HG03280 (cell line): ENCODE data around the gene CACNA1D.

ENCODE experiments used
- ATAC-seq: cut with Tn5 transposase; IDR thresholded peaks from one replicate; pipeline ENCODE4 v1.9.1; 2021; ENCODE audit warnings: mild to moderate bottlenecking, moderate library complexity; ENCODE audit not compliant: unreplicated experiment

The CACNA1D gene

DNA sequence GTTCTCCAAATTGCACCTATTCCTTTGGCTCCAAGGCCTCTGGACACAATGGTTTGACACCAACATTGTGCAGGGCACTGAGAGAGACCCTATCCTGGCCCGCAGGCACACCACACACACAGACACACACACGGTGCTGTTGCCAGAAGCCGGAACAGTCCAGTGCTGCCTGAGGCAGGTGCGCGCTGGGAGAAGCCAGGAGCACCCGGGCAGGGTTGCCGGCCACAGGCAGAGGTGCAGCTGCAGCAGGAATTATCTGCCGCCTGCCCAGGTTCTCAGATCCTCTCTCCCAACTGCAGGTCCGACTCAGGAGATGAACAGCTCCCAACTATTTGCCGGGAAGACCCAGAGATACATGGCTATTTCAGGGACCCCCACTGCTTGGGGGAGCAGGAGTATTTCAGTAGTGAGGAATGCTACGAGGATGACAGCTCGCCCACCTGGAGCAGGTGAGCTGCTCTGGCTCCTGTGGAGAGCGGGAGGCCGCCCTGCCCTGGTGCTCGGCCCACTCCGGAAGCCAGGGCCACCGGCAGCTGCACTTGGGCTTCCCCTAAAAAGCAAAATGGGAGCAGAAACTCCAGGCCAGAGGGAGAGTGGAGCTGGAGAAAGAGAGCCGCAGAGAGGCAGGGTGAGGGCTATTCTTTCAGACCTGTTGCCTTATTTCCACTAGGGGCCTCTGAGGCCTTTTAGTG lies 308.9 kb downstream of the CACNA1D start:
- ATAC-seq: no peak

DNA sequence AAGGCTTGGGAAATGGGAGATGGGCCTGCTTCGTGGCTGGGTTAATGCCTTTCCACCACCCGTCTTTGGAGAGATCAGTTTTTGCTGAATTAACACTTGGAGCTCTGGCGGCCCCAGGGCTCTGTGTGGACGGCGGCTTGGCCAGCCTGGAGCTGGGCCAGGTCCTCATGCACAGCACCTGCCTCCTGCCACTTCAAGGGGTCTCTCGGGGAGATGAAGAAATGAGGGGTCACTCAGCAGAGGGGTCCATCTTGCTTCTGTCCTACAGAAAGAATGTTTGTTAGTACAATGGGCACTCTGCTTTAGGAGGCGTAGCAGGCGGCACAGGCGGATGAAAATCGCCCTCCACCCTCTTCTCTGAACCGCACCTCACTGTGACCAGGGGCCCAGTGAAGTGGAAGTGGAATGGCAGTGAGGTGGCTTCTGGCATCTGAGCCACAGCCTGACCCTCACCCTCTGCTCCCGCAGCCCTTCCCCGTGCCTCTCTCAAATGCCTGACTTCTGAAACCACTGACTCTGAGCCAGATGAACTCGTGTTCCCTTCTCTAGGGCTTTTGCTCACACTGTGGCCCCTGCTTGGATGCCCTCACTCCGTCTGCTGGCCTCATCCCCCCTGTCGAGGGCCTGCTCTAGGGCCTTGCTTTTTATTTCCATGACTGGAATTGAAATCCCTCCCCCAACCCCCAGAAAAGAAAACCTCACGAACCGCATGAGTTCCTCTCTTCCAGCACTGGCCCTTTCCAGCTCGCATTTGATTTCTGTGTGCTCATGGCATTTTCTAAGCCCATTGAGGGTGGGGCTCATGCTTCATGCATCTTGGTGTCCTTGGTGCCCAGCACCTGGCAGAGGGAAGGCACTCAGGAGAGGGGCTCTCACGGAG lies 309.6 kb downstream of the CACNA1D start:
- ATAC-seq: no peak

DNA sequence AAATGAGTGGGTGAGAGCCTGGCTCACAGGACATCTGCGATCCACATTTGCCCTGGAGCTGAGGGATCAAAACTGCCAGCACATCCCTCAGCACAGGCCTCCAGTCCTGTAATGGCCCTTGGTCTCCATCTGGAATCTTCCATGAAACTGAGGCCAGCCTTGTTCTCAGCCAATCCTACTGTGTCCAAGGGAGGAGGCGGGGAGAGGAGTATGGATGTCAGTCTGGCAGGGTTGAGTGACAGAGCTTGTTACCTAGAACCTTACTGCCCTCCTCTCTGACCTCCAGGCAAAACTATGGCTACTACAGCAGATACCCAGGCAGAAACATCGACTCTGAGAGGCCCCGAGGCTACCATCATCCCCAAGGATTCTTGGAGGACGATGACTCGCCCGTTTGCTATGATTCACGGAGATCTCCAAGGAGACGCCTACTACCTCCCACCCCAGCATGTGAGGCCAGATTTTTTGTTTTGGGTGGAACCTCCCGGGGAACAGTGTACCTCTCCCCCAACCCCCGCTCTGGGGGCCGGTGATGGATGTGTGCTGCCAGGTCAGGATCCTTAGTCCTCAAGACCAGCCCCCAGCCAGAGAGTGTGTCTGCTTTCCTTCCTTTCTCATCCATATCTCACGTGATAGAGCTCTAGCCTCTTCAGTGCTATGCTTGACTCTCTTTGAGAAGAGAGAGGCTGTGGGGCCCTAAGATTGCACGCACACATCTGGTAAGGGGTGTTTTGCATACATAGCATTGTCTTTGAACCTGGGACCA lies 310.5 kb downstream of the CACNA1D start:
- no peak for ATAC-seq

DNA sequence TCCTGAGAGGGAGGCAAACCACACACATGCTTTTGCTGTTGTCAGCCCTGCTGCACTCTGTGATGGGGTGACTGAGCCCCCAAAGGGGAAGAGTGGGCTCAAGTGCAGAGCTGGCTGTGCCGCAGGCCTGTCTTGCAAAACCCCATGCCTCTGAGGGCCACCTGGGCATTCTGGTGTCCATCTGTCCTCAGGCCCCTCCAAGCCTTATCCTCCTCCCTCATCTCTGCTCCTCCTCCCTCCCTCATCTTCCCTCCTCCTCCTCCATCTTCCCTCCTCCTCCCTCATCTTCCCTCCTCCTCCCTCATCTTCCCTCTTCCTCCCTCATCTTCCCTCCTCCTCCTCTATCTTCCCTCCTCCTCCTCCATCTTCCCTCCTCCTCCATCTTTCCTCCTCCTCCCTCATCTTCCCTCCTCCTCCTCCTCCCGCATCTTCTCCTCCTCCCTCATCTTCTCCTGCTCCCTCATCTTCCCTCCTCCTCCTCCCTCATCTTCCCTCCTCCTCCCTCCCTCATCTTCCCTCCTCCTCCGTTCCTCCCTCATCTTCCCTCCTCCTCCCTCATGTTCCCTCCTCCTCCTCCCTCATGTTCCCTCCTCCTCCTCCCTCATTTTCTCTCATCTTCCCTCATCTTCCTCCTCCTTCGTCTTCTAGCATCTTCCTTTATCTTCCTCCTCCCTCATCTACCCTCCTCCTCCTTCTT lies 311.2 kb downstream of the CACNA1D start:
- ATAC-seq: no peak

DNA sequence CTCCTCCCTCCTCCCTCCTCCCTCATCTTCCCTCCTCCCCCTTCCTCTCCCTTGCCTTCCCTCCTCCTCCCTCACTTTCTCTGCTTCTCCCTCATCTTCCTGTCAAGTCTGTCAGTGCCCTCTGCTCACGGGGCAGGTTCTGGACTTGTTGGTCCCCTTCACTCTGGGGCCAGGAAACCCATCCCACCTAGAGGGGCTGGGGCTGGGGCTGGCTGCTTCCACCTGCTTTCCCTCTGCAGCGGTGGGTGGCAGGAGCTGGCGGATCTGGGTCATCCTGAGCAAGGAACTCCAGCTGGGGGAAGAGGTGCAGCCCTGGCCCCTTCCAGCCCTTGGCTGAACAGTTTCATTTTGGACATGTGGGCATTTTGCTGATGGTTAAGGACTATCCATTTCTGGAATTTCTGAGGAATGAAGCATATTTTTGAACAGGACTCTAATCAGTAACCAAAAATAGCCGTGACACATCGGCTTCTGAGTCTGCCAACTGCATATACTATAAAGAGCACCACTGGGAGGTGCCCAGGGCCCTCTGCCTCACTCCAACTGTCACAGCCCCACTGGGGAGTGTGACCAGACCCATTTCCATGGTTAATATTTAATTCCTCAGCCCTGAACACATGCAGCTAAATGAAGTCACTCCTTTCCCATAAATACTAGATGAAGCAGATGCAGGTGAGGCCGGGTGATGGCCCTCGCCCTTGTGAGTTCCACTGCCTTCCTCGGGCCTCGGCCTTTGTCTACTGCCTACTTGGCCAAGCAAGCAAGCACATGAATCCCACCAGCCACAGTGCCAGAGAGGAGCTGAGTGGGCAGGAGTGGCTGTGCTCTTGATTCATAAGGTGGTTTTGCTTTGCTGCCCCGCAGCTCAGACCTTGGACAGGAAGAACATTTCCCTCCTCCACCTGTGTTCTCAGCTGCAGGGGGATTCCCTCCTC lies 312.0 kb downstream of the CACNA1D start:
- ATAC-seq: no peak

DNA sequence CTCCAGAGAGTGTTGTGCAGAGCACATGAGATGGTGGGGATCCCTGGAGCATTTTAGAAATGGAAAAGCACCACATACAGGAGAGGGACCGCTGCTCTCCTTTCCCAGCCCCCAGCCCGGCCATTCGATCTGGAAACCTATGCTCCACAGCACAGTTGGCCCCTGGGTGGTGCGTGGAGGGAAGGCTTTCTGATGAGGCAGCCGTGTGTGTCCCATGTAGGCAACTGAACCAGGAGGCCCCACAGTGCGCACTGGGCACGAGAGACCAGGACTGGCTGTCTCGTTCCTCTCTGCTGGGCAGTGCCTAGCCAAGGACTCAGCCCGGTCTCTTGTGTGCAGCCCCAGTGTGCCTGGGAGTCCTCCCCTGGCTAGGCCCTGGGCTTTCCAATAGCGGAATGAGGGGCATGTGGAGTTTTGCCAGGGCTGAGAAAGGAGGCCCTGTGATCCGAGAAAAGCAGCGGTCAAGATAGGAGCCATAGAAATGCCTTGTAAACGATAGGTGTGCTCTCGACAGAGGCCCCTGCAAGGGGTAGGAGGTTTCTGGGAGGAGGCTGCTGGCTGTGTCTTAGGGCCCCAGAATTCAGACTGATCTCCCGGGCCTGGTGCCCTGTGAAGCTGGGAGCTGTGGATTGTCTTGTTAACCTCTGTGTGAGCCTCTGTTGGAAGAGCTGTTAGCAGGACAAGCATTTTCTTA lies 312.9 kb downstream of the CACNA1D start:
- no peak for ATAC-seq

DNA sequence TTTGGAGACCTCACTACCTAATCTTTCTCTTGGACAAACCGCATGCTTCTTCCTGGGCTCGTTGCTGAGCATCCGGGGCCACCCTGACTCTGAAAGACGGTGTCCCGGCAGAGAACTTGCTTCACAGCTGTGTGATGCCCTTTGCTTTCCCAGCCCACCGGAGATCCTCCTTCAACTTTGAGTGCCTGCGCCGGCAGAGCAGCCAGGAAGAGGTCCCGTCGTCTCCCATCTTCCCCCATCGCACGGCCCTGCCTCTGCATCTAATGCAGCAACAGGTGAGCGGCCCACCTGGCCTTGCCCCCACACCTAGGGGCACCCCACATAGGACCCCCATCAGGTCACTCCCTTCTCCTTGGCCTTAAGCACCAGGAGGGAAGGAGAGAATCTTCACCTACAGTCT lies 314.1 kb downstream of the CACNA1D start:
- ATAC-seq: no peak

DNA sequence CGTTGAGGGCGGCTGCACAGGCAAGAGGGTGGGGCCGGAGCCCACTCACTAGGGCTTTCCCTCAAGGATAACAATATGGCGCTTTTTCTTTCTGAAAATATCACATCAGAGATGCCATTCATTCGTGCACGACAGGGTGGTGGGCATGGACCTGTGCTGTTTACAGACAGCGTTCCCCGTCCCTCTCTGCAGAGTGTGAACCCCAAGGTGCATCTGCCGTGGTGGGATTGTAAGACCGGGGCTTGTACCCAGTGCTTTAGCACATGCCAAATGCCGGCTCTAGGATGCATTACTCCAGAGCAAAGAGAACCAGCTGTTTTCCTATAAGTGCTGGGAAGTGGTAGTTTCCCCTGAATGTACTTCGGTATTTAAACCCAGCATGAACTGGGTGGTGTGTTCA lies 314.9 kb downstream of the CACNA1D start:
- no peak for ATAC-seq

DNA sequence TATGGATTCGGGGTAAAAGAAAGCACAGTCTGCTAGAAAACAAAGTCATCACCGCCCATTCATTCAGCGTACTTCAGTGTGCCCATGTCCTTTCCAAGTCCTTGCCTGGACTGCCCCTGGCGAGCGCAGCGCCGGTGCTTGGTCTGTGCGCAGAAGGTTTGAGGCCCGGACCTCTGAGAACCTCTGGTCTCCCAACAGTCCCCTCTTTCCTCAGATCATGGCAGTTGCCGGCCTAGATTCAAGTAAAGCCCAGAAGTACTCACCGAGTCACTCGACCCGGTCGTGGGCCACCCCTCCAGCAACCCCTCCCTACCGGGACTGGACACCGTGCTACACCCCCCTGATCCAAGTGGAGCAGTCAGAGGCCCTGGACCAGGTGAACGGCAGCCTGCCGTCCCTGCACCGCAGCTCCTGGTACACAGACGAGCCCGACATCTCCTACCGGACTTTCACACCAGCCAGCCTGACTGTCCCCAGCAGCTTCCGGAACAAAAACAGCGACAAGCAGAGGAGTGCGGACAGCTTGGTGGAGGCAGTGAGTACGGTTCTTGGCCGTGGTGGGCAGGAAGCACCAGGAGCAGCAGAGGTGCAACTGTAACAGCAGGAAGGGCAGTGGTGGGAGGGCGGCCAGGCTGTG lies 315.5 kb downstream of the CACNA1D start:
- no peak for ATAC-seq

DNA sequence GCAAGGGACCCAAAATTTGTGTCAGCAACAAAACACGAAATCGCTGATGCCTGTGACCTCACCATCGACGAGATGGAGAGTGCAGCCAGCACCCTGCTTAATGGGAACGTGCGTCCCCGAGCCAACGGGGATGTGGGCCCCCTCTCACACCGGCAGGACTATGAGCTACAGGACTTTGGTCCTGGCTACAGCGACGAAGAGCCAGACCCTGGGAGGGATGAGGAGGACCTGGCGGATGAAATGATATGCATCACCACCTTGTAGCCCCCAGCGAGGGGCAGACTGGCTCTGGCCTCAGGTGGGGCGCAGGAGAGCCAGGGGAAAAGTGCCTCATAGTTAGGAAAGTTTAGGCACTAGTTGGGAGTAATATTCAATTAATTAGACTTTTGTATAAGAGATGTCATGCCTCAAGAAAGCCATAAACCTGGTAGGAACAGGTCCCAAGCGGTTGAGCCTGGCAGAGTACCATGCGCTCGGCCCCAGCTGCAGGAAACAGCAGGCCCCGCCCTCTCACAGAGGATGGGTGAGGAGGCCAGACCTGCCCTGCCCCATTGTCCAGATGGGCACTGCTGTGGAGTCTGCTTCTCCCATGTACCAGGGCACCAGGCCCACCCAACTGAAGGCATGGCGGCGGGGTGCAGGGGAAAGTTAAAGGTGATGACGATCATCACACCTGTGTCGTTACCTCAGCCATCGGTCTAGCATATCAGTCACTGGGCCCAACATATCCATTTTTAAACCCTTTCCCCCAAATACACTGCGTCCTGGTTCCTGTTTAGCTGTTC lies 316.9 kb downstream of the CACNA1D start:
- ATAC-seq: no peak

DNA sequence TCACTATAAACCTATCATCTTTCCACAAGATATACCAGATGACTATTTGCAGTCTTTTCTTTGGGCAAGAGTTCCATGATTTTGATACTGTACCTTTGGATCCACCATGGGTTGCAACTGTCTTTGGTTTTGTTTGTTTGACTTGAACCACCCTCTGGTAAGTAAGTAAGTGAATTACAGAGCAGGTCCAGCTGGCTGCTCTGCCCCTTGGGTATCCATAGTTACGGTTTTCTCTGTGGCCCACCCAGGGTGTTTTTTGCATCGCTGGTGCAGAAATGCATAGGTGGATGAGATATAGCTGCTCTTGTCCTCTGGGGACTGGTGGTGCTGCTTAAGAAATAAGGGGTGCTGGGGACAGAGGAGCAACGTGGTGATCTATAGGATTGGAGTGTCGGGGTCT lies 318.0 kb downstream of the CACNA1D start:
- no peak for ATAC-seq

DNA sequence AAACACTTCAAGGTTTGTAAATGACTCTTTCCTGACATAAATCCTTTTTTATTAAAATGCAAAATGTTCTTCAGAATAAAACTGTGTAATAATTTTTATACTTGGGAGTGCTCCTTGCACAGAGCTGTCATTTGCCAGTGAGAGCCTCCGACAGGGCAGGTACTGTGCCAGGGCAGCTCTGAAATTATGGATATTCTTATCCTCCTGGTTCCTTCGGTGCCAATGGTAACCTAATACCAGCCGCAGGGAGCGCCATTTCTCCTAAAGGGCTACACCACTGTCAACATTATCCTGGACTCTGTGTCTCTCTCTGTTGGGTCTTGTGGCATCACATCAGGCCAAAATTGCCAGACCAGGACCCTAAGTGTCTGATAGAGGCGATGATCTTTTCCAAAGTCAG lies 318.8 kb downstream of the CACNA1D start:
- ATAC-seq: no peak

DNA sequence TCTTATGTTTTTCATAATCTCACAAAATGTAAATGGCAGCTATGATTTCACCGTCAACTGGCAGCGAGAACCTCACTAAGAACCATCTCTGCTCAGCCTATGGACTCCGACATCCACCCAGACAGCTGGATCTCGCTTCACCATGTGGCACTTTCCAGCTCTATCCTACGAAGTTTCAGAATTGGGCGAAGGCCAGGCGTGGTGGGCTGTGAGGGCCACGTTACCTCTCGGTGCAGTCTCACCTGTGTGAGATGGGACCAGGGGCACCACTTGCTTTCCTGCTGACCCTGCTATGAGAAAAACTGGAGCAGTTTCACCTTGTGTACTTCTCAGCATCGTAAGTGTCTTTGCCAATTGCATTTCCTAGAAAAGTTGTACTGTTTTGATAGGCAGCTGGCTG lies 319.5 kb downstream of the CACNA1D start:
- ATAC-seq: no peak

DNA sequence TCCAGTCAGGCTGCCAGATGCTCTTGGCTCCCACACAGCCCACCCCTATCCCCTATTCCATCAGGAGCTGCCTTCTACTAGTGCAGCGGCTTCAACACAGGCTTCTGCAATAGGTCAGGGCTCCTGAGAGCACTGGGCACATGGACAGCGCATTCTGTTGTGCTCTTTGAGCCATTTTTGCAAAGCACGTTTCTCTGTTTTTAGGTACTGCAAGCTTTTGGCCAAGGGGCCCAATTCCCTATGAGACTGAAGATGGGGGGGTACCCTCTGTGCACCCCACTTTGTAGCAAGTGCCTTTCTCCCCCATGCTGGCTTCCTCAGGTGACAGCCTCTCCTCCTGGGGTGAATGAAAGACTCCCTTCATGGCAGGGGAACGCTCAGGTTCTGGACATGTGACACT lies 320.7 kb downstream of the CACNA1D start:
- ATAC-seq: no peak

DNA sequence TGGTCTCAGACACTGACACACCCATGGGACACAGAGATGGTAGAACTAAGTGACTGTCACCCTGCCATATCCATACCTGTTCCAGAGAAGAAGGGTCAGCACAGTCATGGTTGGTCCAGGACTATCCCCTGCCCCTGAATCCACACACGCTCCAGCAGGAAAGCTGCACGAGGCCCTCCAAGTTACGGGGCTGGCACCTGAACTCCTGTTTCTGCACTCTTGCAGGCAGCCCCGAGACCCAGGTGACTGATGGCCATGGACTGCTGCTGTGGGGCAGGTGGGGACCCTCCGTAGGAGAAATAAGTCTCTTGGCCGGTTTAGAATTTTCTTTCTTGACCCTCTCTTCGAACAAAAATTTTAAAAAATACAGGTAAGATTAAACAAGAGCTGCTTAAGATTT lies 321.2 kb downstream of the CACNA1D start:
- ATAC-seq: no peak

DNA sequence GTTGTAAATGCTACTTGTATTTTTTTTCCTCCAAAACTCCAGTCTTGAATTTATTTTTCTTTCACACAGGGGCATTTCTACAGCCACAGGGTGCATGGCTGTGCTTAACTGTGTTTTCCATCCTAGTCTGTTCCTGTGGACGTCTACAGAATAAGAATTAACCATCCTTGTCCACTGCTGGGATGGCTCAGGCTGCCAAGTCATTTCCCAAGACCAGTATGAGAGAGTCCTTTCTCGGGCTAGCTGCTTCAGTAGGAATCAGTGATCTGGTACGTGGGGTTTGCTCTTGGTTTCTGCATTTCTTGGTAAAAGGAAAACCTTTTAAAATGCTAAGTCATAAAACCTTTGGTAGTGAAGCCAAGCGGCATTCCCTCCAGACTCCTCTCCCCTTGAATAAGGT lies 322.0 kb downstream of the CACNA1D start:
- no peak for ATAC-seq

DNA sequence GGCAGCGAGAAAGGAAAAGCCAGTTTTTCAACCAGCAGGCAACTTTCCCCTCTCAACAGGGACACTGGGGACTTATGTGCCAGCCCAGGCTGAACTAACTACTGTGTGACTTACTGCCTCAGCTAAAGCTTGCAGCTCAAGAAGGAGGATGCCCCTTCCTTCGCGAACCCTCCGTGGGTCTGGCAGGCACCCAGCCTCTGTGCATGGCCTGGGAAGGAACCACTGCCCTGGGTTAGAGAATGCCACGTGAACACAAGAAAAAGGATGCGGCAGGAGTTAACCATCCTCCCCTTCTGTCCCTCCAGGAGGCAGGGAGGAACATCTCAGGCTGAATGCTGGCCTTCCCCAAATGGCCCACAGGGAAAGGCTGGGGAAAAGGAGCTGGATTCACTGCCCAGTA lies 322.8 kb downstream of the CACNA1D start:
- ATAC-seq: no peak

DNA sequence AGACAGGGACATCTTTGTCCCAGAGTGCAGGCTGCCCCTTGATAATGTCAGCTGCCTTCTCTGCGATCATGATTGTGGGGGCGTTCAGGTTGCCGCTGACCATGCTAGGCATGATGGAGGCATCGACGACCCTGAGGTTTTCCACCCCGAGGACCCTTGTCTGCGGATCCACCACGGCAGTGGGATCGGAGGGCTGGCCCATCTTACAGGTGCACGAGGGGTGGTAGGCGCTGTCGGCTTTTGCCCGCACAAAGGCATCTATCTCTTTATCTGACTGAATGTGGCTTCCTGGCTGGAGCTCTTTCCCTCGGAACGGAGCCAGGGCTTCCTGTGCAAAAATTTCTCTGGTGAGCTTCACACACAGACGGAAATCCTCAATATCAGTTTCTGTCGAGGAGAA lies 323.4 kb downstream of the CACNA1D start:
- ATAC-seq: no peak
